Dedifferentiated amniotic fluid mesenchymal stem cell (primary cell): ENCODE data around the gene ADAP1.
"Not testable (repeated sequence)": the region's sequence is repeated elsewhere in the genome, so short reads cannot be mapped to it uniquely, and the experiment has no call there.

Source experiments
- DNase-seq: peaks from one replicate; pipeline ENCODE4 v3.0.0-alpha.2; 2016; ENCODE audit errors: extremely low spot score

Gene ADAP1

GRCh38 chr7:974820-975681 is 20.6 kb upstream of the ADAP1 start, which contains the start of gene COX19:
COX19 (minus strand) TSS chr7:975549; CDS start chr7:975509, 40 bp downstream.
- DNase-seq = peak; percentile 79

- no peak for DNase-seq
Observed at GRCh38 chr7:974172-974571, 19.7 kb upstream of the ADAP1 start.

GRCh38 chr7:973312-973711 is 18.8 kb upstream of the ADAP1 start:
- DNase-seq = no peak

GRCh38 chr7:972676-973309 is 18.3 kb upstream of the ADAP1 start:
- no peak for DNase-seq

- DNase-seq = no peak
Observed at GRCh38 chr7:972110-972509, 17.6 kb upstream of the ADAP1 start.

- no peak for DNase-seq
Observed at GRCh38 chr7:970744-971143, 16.3 kb upstream of the ADAP1 start.

GRCh38 chr7:969403-969802 is 14.9 kb upstream of the ADAP1 start:
- DNase-seq = no peak

GRCh38 chr7:968205-969105 is 14.0 kb upstream of the ADAP1 start:
- no peak for DNase-seq

GRCh38 chr7:967361-968082 is 13.0 kb upstream of the ADAP1 start:
- no peak for DNase-seq

GRCh38 chr7:966291-967069 is 12.0 kb upstream of the ADAP1 start:
- no peak for DNase-seq

GRCh38 chr7:964401-965231 is 10.1 kb upstream of the ADAP1 start:
- DNase-seq = no peak

GRCh38 chr7:963236-964078 is 9.0 kb upstream of the ADAP1 start:
- DNase-seq = no peak

- DNase-seq = no peak
Observed at GRCh38 chr7:962401-963081, 8.1 kb upstream of the ADAP1 start.

GRCh38 chr7:961546-962400 is 7.3 kb upstream of the ADAP1 start:
- DNase-seq = no peak

GRCh38 chr7:960972-961371 is 6.5 kb upstream of the ADAP1 start:
- not testable (repeated sequence) for DNase-seq

- DNase-seq = no peak
Observed at GRCh38 chr7:960269-960871, 5.9 kb upstream of the ADAP1 start.

GRCh38 chr7:959740-960139 is 5.3 kb upstream of the ADAP1 start:
- DNase-seq = not testable (repeated sequence)
